Smooth muscle cell (in vitro differentiated cells): ENCODE results near the gene KCNJ9. TPM values are rescaled to one million over a fixed set of nuclear protein-coding genes. Genes with fewer than 3 reads are reported as not detected.

ENCODE experiments used
- DNase-seq: peaks from one replicate; lab custom pipeline; 2025; ENCODE audit not compliant: unreplicated experiment; lab: John Stamatoyannopoulos, UW
- H2AFZ ChIP-seq: fragments of 200-600 bp; sonication (generic); 2 replicates; pipeline ENCODE4 v1.6.0; 2016; ENCODE audit warnings: antibody characterized with exemption, low read depth, mild to moderate bottlenecking
- H3F3A ChIP-seq: fragments of 200-600 bp; sonication (generic); 2 replicates; pipeline ENCODE4 v1.6.0; 2017; ENCODE audit warnings: antibody characterized with exemption, low read depth
- H3K27ac ChIP-seq: fragments of 200-600 bp; sonication (generic); 2 replicates; pipeline ENCODE4 v1.5.1; 2016; ENCODE audit warnings: low read depth, mild to moderate bottlenecking
- H3K27me3 ChIP-seq: fragments of 200-600 bp; sonication (generic); 2 replicates; pipeline ENCODE4 v1.6.1; 2016; ENCODE audit warnings: low read depth, mild to moderate bottlenecking
- H3K36me3 ChIP-seq: fragments of 200-600 bp; sonication (generic); 2 replicates; pipeline ENCODE4 v1.5.1; 2016; ENCODE audit warnings: low read depth
- H3K4me1 ChIP-seq: fragments of 200-600 bp; sonication (generic); 2 replicates; pipeline ENCODE4 v1.5.1; 2016; ENCODE audit warnings: low read depth
- H3K4me2 ChIP-seq: fragments of 200-600 bp; sonication (generic); 2 replicates; pipeline ENCODE4 v1.6.0; 2016; ENCODE audit warnings: mild to moderate bottlenecking
- H3K4me3 ChIP-seq: fragments of 200-600 bp; sonication (generic); 2 replicates; pipeline ENCODE4 v1.5.1; 2016; ENCODE audit warnings: mild to moderate bottlenecking
- H3K79me2 ChIP-seq: fragments of 200-600 bp; sonication (generic); 2 replicates; pipeline ENCODE4 v1.6.0; 2016; ENCODE audit warnings: low read depth, mild to moderate bottlenecking
- H3K9ac ChIP-seq: fragments of 200-600 bp; sonication (generic); 2 replicates; pipeline ENCODE4 v1.6.0; 2016; ENCODE audit warnings: low read depth
- H3K9me3 ChIP-seq: fragments of 200-600 bp; sonication (generic); replicated peaks from 2 replicates; pipeline ENCODE4 v1.5.1; 2016; ENCODE audit warnings: low read depth
- H4K20me1 ChIP-seq: fragments of 200-600 bp; sonication (generic); 2 replicates; pipeline ENCODE4 v1.6.0; 2016; ENCODE audit warnings: low read depth
- CTCF ChIP-seq: fragments of 200-600 bp; sonication (generic); IDR thresholded peaks from 2 replicates; pipeline ENCODE4 v1.5.1; 2017; ENCODE audit warnings: borderline replicate concordance, mild to moderate bottlenecking, antibody characterized with exemption; ENCODE audit not compliant: insufficient read depth, poor library complexity, severe bottlenecking
- WGBS: methylation state at CpG from one replicate; pipeline ENCODE4 v1.1.7; 2016; ENCODE audit warnings: low lambda C conversion rate; 5-methylcytosine and 5-hydroxymethylcytosine counted together
- polyA plus RNA-seq: library from polyadenylated mRNA; unstranded; fragments of >200 nt; fragmentation: Nextera tagmentation; extraction: Ambion mirVana; gene quantifications from 2 replicates; pipeline ENCODE4 v1.2.1, GENCODE V29; 2016
- total RNA-seq: library from RNA; depleted of rRNA; stranded (reverse); fragments of >200 nt; gene quantifications from 2 replicates; pipeline ENCODE4 v1.2.3, GENCODE V29; 2014

Gene KCNJ9
- total and polyA plus RNA-seq, 2 experiments from 2014 or later = not detected

DNA sequence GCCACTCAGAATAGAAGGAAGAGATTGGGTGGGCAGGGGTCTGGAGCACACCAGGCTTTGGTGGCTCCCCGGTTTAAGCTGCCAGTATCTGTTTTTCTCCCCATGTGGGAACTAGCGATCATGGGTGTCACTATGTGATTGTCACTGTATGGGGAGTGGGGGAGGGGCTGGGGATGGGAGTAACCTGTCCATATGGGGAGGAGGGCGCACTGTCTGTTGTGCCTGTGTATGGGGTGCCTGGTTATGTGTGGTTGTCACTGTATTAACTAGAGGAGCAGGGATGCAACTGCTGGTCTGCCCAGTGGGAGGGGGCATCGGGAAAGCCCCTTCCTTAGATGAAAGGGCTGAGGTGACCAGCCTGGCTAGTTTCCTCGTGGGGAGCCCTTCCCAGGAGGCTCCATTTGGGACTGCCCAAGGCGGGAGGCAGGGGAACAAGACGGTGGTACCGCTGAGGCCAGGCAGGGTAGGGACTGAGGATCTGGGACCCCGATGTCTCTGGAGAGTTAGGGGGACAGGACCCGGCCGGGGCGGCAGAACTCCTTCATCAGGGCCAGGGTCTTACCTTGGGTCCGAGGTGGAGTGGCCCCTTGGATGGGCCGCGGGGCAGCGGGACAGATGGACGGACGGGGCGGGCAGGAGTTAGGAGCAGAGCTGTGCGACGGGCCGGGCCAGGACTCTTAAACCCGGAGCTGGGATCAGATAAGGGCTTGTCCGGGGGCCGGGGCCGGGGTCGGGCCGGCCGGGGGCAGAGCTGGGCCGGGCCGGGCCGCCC lies 11.7 kb upstream of the KCNJ9 start, which contains the start of gene KCNJ10:
Gene KCNJ10, minus strand, starts transcription at position 701 of the 772 bp plus-strand sequence. CDS start 27,628 bp downstream, outside the sequence.
- no peaks in the 10 kb centered on the region for H3F3A ChIP-seq

GRCh38 chr1:160070243-160071163 lies 10.8 kb upstream of the KCNJ9 start:
- TF ChIP-seq CTCF = no peak
- Histone ChIP-seq H3F3A (no peaks in the 10 kb centered on the region), H3K9ac (no peak overlapping the region), H3K27ac (no peak overlapping the region), H3K4me2 (peak overlapping the region; percentile 78), H3K36me3 (no peaks in the 10 kb centered on the region), H3K9me3 (no peaks in the 10 kb centered on the region), H4K20me1 (no peaks in the 10 kb centered on the region), H3K27me3 (peaks cover 31% of the 10 kb centered on the region), H2AFZ (peak overlapping the region; percentile 53), H3K79me2 (no peaks in the 10 kb centered on the region), H3K4me1 (peaks cover 7% of the 10 kb centered on the region), H3K4me3 (peak overlapping the region; percentile 43)
- 4% methylated on average over 29 of the region's 46 CpGs for WGBS
- peak; percentile 66 for DNase-seq

More for the DNA sequence above, 11.7 kb upstream of the KCNJ9 start, which contains the start of gene KCNJ10:
- H3K9me3 ChIP-seq = no peaks in the 10 kb centered on the region
- H3K4me3 ChIP-seq = peak within 1 kb of the TSS; percentile 43
- peaks cover 31% of the 10 kb centered on the region for H3K27me3 ChIP-seq
- TF ChIP-seq CTCF = no peak
- H4K20me1 ChIP-seq = no peaks in the 10 kb centered on the region
- no peak within 1 kb of the TSS for H3K9ac ChIP-seq
- DNase-seq = no peak
- H2AFZ ChIP-seq = peak within 1 kb of the TSS; percentile 53
- no peaks in the 10 kb centered on the region for H3K36me3 ChIP-seq
- peaks cover 7% of the 10 kb centered on the region for H3K4me1 ChIP-seq
- 22% methylated on average over 21 of the region's 32 CpGs for WGBS
- H3K79me2 ChIP-seq = no peaks in the 10 kb centered on the region
- peak within 1 kb of the TSS; percentile 78 for H3K4me2 ChIP-seq
- H3K27ac ChIP-seq = no peak within 1 kb of the TSS

DNA sequence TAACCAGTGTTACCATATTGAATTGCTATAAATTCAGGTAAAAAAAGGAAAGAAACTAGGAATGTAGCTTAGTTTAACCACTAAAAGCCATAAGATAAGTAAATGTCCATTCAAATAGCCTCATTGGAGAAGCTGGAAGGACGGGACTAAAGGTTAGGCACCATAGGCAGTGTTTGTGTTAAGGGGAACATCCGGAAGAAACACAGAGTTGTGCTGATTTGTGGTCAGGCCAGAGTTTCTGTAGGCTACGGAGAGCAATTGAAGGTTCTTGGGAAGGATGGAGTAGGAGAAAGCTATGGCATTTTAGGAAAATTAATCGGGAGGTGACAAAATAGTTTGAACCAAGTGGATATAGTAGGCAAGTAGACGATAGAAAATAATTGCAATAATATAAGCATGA lies 10.0 kb upstream of the KCNJ9 start:
- Histone ChIP-seq H3K4me1 (peaks cover 7% of the 10 kb centered on the region), H3K27ac (no peak overlapping the region), H3K9me3 (no peaks in the 10 kb centered on the region), H3K9ac (no peak overlapping the region), H3K36me3 (no peaks in the 10 kb centered on the region), H3K4me2 (no peak overlapping the region), H2AFZ (no peak overlapping the region), H4K20me1 (no peaks in the 10 kb centered on the region), H3K4me3 (no peak overlapping the region), H3K27me3 (peaks cover 39% of the 10 kb centered on the region), H3K79me2 (no peaks in the 10 kb centered on the region), H3F3A (no peaks in the 10 kb centered on the region)
- WGBS = 86% methylated on average over 5 of the region's 5 CpGs
- no peak for TF ChIP-seq CTCF
- no peak for DNase-seq
